ENCODE measurements around the gene RPL38. TPM values are rescaled to one million over a fixed set of nuclear protein-coding genes. Genes with fewer than 3 reads are reported as not detected.

RPL38 gene
- 4,063 and 5,203 TPM in 2 replicates for total RNA-seq

DNA sequence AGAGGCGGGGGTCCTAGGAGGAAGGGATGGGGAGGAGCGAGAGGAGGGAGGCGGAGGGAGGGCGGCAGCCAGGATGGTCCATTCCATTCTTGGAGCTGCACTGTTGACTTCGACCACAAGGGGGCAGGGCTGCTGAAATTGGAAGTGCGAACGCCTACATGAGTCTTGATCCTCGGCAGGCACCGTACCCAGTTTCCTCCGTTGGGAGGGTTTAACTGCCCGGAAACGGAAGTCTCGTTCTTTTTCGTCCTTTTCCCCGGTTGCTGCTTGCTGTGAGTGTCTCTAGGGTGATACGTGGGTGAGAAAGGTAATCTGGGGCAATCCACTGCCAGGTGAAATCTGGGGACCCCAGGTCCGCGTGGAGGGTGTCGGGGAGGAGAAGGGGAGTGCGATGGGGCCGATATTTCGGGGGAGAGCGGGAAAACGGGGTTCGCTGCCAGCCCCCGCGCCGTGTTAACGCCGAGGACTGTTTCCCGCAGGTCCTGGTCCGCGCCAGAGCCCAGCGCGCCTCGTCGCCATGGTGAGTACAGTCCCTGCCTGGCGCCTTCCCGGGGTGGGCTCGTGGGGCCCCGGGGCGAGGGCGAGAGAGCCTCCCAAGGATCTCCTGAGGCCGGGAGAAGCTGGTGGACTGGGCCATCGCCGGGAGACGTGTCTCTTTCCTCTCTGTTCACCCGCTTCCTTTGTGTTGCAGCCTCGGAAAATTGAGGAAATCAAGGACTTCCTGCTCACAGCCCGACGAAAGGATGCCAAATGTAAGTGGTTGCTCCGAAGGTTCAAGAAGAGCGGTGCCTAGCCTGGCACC is at the start of gene RPL38:
TSS of gene RPL38 (plus strand) at position 240 of the 802 bp plus-strand sequence. CDS start at position 518, 278 bp downstream.

DNA sequence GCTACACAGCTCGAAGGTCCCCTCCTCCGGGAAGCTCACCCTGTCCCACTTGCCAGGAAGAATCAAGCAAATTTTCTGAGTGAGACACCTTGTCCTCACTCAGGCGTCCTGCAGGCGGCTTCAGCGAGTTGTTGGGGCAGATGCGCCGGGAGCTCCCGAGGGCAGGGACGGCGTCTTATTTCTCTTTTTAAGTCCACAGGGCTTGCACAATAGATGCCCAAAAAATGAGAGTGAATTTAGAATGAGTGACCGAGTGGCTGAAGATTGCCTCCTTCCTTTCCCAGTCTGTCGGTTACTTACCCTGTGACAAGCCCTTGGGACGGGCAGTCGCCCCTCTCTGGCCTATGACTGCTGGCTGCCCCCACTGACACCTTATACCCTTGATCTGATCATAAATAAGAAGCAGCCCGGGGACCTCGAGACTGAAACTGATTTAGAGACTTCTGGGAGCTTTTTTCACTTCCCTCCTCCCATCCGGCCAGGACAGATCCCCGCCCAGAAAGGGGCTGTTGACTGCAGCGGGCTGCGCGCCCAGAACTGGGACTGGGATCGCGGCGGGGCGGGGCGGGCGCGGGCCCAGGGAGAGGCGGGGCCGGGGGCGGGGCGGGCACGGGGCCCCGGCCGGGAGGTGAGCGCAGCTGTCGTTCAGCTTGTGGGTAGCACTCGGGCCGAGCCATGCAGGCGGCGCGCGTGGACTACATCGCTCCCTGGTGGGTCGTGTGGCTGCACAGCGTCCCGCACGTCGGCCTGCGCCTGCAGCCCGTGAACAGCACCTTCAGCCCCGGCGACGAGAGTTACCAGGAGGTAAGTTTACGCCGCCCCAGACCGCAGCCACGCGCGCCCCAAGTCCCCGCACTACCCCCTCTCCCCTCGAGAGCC is 9.7 kb downstream of the RPL38 start, which contains the start of gene TTYH2:
TSS of gene TTYH2 (plus strand) at position 659 of the 879 bp plus-strand sequence. CDS start at position 676, 17 bp downstream.

Other genes with a start within 250 kb of the RPL38 start
- 0.75 and 3.4 TPM in 2 replicates for gene TTYH2, start 9.9 kb downstream of the RPL38 start, total RNA-seq
- gene DNAI2, start 70.6 kb downstream of the RPL38 start, total RNA-seq: not detected in 2 replicates
- 0.38 and 0.99 TPM in 2 replicates for gene KIF19, start 122.5 kb downstream of the RPL38 start, total RNA-seq
- gene BTBD17, start 158.2 kb downstream of the RPL38 start, total RNA-seq: not detected in 2 replicates
- not detected in 2 replicates for gene GPR142, start 163.8 kb downstream of the RPL38 start, total RNA-seq
- 0.09 and 0.66 TPM in 2 replicates for gene GPRC5C, start 228.4 kb downstream of the RPL38 start, total RNA-seq